Natural killer cell (primary cell): ENCODE measurements around the gene UNK. TPM values are rescaled to one million over a fixed set of nuclear protein-coding genes. Genes with fewer than 3 reads are reported as not detected.

Source experiments
- ATAC-seq, 3 donors: fragments of 150-1000 bp in 2 of 3; fragments of 200-7000 bp in 1 of 3; cut with Tn5 transposase; 1 replicate in 1 of 3; 2 replicates in 2 of 3; pipeline ENCODE4 v1.10.0; 2021; ENCODE audit warnings: mild to moderate bottlenecking in 2 of 3, moderate library complexity in 2 of 3
- DNase-seq, 2 donors: peaks; one replicate each; pipeline versions ENCODE4 v3.0.0 to v3.0.0-alpha.2; 2013 to 2021; ENCODE audit warnings: mixed read lengths in 1 of 2
- H3K27ac ChIP-seq: one replicate; pipeline ENCODE4 v1.5.1; 2013; ENCODE audit warnings: mild to moderate bottlenecking, low read length
- H3K27me3 ChIP-seq: one replicate; pipeline ENCODE4 v1.6.1; 2013; ENCODE audit warnings: low read length; ENCODE audit not compliant: control insufficient read depth, insufficient read depth
- H3K36me3 ChIP-seq: one replicate; pipeline ENCODE4 v1.6.1; 2013; ENCODE audit warnings: low read length; ENCODE audit not compliant: control insufficient read depth, insufficient read depth
- H3K4me1 ChIP-seq: one replicate; pipeline ENCODE4 v1.6.1; 2013; ENCODE audit warnings: low read length; ENCODE audit not compliant: control insufficient read depth, insufficient read depth
- H3K4me3 ChIP-seq: one replicate; pipeline ENCODE4 v1.5.1; 2013; ENCODE audit warnings: low read length
- H3K9me3 ChIP-seq: one replicate; pipeline ENCODE4 v1.6.1; 2013; ENCODE audit warnings: low read length; ENCODE audit not compliant: control insufficient read depth, insufficient read depth
- H3K27ac Mint-ChIP-seq, 2 donors: one replicate each; pipeline ENCODE4 v1.8.0; 2022; ENCODE audit warnings: mild to moderate bottlenecking in 2 of 2, mixed read lengths in 2 of 2, moderate library complexity in 1 of 2
- H3K27me3 Mint-ChIP-seq, 2 donors: one replicate each; pipeline ENCODE4 v1.8.0; 2022; ENCODE audit warnings: low read depth in 2 of 2, mixed read lengths in 2 of 2
- H3K36me3 Mint-ChIP-seq: one replicate; pipeline ENCODE4 v1.8.0; 2022; ENCODE audit warnings: mixed read lengths
- H3K4me1 Mint-ChIP-seq, 2 donors: one replicate each; pipeline ENCODE4 v1.8.0; 2022; ENCODE audit warnings: mixed read lengths in 2 of 2
- H3K4me3 Mint-ChIP-seq: one replicate; pipeline ENCODE4 v1.8.0; 2022; ENCODE audit warnings: mild to moderate bottlenecking, moderate library complexity, mixed read lengths
- H3K9me3 Mint-ChIP-seq, 2 donors: one replicate each; pipeline ENCODE4 v1.8.0; 2022; ENCODE audit warnings: mixed read lengths in 2 of 2
- WGBS: methylation state at CpG from one replicate; pipeline ENCODE4 v1.1.7; 2013; ENCODE audit warnings: missing lambda C conversion rate; ENCODE audit not compliant: insufficient coverage; 5-methylcytosine and 5-hydroxymethylcytosine counted together
- intact Hi-C: fragments of 100-400 bp; cut with micrococcal nuclease; formaldehyde crosslinking; loops from one replicate; pipeline ENCODE4 v1.14.2; 2022
- total RNA-seq, 4 donors: library from RNA; stranded (reverse); fragments of 120-200 nt in 1 of 4; gene quantifications; one replicate each; pipeline versions ENCODE4 v1.2.3 to v1.2.4, GENCODE V29; 2013 to 2022
- TF ChIP-seq, protein P1 (sequence below): fragments of 200-600 bp; IDR thresholded peaks from one replicate; pipeline ENCODE4 v1.8.0; 2022; ENCODE audit warnings: antibody characterized with exemption

UNK gene
- total RNA-seq, 3 donors from 2014 or later (not counting 1 experiment from before 2014, with no cell fraction given), result 44.2 to 51.3 (median 44.5) TPM

GRCh38 chr17:75773808-75774470, 10.7 kb upstream of the UNK start:
- H3K4me1 Mint-ChIP-seq, result peaks cover 38 to 46% of the 10 kb centered on the region in 2 donors
- Histone ChIP-seq H3K36me3 (peaks cover 44% of the 10 kb centered on the region), H3K27ac (peak overlapping the region; percentile 17), H3K4me3 (no peak overlapping the region), H3K4me1 (peaks cover 31% of the 10 kb centered on the region), H3K27me3 (no peaks in the 10 kb centered on the region), H3K9me3 (no peaks in the 10 kb centered on the region)
- intact Hi-C loops, result no loop called here
- TF ChIP-seq, protein P1, sequence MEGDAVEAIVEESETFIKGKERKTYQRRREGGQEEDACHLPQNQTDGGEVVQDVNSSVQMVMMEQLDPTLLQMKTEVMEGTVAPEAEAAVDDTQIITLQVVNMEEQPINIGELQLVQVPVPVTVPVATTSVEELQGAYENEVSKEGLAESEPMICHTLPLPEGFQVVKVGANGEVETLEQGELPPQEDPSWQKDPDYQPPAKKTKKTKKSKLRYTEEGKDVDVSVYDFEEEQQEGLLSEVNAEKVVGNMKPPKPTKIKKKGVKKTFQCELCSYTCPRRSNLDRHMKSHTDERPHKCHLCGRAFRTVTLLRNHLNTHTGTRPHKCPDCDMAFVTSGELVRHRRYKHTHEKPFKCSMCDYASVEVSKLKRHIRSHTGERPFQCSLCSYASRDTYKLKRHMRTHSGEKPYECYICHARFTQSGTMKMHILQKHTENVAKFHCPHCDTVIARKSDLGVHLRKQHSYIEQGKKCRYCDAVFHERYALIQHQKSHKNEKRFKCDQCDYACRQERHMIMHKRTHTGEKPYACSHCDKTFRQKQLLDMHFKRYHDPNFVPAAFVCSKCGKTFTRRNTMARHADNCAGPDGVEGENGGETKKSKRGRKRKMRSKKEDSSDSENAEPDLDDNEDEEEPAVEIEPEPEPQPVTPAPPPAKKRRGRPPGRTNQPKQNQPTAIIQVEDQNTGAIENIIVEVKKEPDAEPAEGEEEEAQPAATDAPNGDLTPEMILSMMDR, result no peak
- no peaks in the 10 kb centered on the region for H3K27me3 Mint-ChIP-seq
- 96% methylated on average over 13 of the region's 15 CpGs for WGBS
- peak overlapping the region; percentile 71 for H3K4me3 Mint-ChIP-seq
- H3K9me3 Mint-ChIP-seq, result no peaks in the 10 kb centered on the region
- H3K36me3 Mint-ChIP-seq, result peaks cover 21% of the 10 kb centered on the region
- peak overlapping the region; percentile 95 to 99 for H3K27ac Mint-ChIP-seq
- DNase-seq (peak in 1 of 2 donors; percentile 26), ATAC-seq (peak in 1 of 3 donors; percentile 4)

- H3K9me3 ChIP-seq, result no peaks in the 10 kb centered on the region
- peaks cover 31% of the 10 kb centered on the region for H3K4me1 ChIP-seq
- intact Hi-C loops, result no loop called here
- peaks cover 0 to under 1% of the 10 kb centered on the region in 2 donors for H3K27me3 Mint-ChIP-seq
- TF ChIP-seq, protein P1, result no peak
- H3K36me3 Mint-ChIP-seq, result peaks cover 24% of the 10 kb centered on the region
- H3K27me3 ChIP-seq, result no peaks in the 10 kb centered on the region
- peak overlapping the region; percentile 95 to 99 for H3K27ac Mint-ChIP-seq
- no peak for ATAC-seq
- WGBS, result 94% methylated on average over 4 of the region's 4 CpGs
- peak overlapping the region; percentile 55 for H3K4me3 Mint-ChIP-seq
- H3K4me1 Mint-ChIP-seq, result peaks cover 40 to 48% of the 10 kb centered on the region in 2 donors
- H3K36me3 ChIP-seq, result peaks cover 44% of the 10 kb centered on the region
- no peak overlapping the region for H3K4me3 ChIP-seq
- no peaks in the 10 kb centered on the region for H3K9me3 Mint-ChIP-seq
- DNase-seq, result peak in 1 of 2 donors; percentile 30
- H3K27ac ChIP-seq, result peak overlapping the region; percentile 17
Observed at GRCh38 chr17:75774471-75774990, 10.1 kb upstream of the UNK start.

GRCh38 chr17:75774991-75775668, 9.5 kb upstream of the UNK start:
- Histone ChIP-seq H3K27ac (peak overlapping the region; percentile 19), H3K36me3 (peaks cover 44% of the 10 kb centered on the region), H3K4me3 (no peak overlapping the region), H3K9me3 (no peaks in the 10 kb centered on the region), H3K27me3 (no peaks in the 10 kb centered on the region), H3K4me1 (peaks cover 31% of the 10 kb centered on the region)
- peaks cover 29% of the 10 kb centered on the region for H3K36me3 Mint-ChIP-seq
- H3K9me3 Mint-ChIP-seq, result no peaks in the 10 kb centered on the region
- peak; percentile 25 to 38 for DNase-seq
- peaks cover 46 to 54% of the 10 kb centered on the region in 2 donors for H3K4me1 Mint-ChIP-seq
- peak overlapping the region; percentile 95 to 99 for H3K27ac Mint-ChIP-seq
- TF ChIP-seq, protein P1, result no peak
- H3K4me3 Mint-ChIP-seq, result peak overlapping the region; percentile 99
- no peak for ATAC-seq
- intact Hi-C loops, result loop anchor here (5.0 kb wide), 1 partner anchor 67 kb away; the partner anchor contains the start of gene UNC13D
- WGBS, result 90% methylated on average over 5 of the region's 6 CpGs
- peaks cover 0 to 4% of the 10 kb centered on the region in 2 donors for H3K27me3 Mint-ChIP-seq
